Measurements from ENCODE around the gene CD320.

The CD320 gene

DNA sequence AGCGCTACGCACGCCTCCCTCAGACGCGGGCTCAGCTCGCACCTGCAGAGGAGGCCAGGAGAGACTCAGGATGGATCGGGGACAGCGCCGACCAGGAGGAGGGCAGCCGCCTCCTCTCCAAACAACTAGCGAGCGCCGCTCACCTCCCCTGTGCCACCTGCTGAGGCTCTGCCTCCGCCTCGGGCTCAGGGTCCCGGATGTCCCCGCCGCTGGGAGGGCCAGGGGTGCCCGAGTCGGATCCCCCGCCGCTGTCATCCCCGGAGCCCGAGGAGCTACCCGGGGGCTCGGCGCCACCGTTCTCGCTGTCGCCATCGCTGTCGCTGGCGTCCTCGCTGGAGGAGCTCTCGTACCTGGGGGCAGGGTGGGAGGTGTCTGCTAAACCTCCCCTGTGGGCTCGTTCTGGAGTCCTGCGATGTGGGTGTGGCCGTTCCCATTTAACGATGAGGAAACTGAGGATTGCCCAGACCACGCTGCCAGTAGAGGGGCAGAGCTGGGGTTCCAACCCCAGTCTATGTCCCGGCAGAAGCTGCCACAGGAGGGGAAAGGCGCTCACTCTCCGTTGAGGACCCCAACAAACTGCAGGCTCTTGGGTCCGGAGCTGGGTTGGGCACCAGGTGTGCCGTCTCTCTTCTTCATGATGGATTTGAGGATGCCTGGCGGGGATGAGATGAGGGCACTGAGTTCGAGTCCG lies 25.8 kb upstream of the CD320 start:
- Mint-ChIP-seq H3K9me3 (no peaks in the 10 kb centered on the region), H3K36me3 (ENCODE audit: low read depth) (no peaks in the 10 kb centered on the region), H3K27me3 (ENCODE audit: low read depth, poor library complexity) (peaks cover 89% of the 10 kb centered on the region), H3K4me1 (peaks cover 12% of the 10 kb centered on the region), H3K4me3 (peak overlapping the region; percentile 34), H3K27ac (no peak overlapping the region)
- no peak for DNase-seq
- TF ChIP-seq, protein P1, sequence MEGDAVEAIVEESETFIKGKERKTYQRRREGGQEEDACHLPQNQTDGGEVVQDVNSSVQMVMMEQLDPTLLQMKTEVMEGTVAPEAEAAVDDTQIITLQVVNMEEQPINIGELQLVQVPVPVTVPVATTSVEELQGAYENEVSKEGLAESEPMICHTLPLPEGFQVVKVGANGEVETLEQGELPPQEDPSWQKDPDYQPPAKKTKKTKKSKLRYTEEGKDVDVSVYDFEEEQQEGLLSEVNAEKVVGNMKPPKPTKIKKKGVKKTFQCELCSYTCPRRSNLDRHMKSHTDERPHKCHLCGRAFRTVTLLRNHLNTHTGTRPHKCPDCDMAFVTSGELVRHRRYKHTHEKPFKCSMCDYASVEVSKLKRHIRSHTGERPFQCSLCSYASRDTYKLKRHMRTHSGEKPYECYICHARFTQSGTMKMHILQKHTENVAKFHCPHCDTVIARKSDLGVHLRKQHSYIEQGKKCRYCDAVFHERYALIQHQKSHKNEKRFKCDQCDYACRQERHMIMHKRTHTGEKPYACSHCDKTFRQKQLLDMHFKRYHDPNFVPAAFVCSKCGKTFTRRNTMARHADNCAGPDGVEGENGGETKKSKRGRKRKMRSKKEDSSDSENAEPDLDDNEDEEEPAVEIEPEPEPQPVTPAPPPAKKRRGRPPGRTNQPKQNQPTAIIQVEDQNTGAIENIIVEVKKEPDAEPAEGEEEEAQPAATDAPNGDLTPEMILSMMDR (IDR thresholded peaks at IDR 0.05) = no peak

DNA sequence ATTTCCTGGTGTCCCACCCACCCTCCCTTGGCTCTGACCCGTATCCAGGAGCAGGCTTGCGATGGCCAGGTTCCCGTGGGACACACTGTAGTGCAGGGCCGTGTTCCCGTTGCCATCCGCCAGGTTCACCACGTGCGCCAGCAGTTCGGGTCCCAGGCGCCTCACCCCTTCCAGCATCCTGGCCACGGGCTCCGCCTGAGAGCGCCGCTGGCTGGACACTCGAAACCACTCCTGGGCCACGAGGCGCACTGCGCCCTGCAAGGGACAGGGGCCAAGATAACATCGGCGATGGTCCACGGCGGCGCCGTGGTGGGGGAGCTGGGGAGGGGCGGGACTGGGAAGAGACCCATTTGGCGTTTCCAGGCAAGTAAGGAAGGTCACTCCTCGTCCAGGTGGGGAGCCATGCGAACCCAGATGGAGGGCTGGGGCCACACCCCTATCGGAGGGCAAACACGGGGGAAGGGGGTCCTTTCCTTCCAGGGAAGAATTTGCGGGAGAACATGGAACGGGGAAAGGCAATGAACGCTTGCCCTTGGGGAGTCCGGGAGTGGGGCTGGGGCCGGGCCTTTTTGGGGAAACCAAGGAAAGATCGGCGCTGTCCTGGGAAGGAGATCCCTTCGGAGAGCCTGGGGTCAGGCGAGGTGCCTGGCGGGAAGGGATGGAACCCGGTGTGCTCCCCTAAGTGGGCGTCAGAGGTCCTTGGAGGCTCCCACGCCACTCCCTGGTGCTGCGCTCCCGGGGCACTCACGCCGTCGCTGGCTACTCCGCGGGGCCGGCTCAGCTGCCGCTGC lies 25.0 kb upstream of the CD320 start:
- peaks cover 89% of the 10 kb centered on the region for H3K27me3 Mint-ChIP-seq (ENCODE audit: low read depth, poor library complexity)

DNA sequence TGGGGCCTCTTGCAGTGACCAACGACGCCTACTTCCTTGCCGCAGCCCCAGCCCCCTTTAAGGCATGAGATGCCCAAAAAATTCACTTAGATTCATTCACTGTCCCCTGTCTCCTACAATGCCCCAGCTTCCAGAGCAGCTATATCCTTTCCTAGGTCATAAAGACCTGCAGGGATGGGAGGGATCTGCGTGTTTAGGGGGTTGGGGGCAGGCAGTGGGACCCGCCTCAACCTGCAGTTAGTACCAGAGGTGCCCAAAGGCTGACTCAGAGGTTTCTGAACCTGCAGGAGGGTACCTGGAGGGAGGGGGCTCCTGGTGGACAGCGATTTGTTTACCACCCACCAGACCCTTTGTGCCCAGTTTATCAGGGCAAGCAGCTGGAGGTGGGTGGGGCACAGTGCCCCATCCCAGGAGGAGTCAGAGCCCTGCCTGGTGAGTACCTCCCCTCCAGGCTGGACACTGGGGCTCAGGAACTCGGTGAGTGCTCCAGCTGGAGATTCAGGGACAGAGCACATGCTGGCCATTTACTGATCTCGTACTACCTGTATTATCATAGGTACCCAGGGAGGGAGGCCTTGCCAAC lies 23.2 kb upstream of the CD320 start:
- Mint-ChIP-seq H3K36me3 (ENCODE audit: low read depth) (no peaks in the 10 kb centered on the region), H3K27me3 (ENCODE audit: low read depth, poor library complexity) (peaks cover 90% of the 10 kb centered on the region), H3K4me3 (no peak overlapping the region), H3K4me1 (no peaks in the 10 kb centered on the region), H3K27ac (no peak overlapping the region), H3K9me3 (peaks cover 10% of the 10 kb centered on the region)
- no peak for DNase-seq
- TF ChIP-seq, protein P1 (IDR thresholded peaks at IDR 0.05) = no peak

More for the DNA sequence above, 25.0 kb upstream of the CD320 start:
- peak; percentile 52 for DNase-seq
- Mint-ChIP-seq H3K4me3 (peak overlapping the region; percentile 55), H3K36me3 (ENCODE audit: low read depth) (no peaks in the 10 kb centered on the region), H3K27ac (no peak overlapping the region), H3K4me1 (peaks cover 7% of the 10 kb centered on the region), H3K9me3 (peaks cover 1% of the 10 kb centered on the region)
- TF ChIP-seq, protein P1 (IDR thresholded peaks at IDR 0.05) = no peak

DNA sequence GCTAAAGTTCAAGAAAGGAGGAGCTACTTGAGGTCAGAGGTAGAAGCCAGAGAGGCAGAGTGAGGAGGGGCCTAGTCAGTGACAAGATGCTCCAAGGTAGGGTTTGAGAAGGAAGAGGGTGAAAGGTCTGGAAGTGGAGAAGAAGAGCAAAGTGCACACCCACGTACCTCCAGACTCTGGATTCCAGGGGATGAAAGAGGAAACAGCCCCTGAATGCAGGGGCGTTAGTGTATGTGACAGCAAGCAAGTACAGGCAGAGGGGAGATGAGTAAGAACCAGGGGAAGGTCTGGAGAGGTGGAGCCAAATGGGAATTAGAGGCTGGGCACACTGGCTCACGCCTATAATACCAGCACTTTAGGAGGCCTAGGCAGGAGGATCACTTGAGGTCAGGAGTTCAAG lies 21.8 kb upstream of the CD320 start:
- no peak for DNase-seq
- Mint-ChIP-seq H3K4me1 (no peaks in the 10 kb centered on the region), H3K4me3 (no peak overlapping the region), H3K9me3 (peaks cover 10% of the 10 kb centered on the region), H3K27me3 (ENCODE audit: low read depth, poor library complexity) (peaks cover 85% of the 10 kb centered on the region), H3K27ac (no peak overlapping the region), H3K36me3 (ENCODE audit: low read depth) (no peaks in the 10 kb centered on the region)
- TF ChIP-seq, protein P1 (IDR thresholded peaks at IDR 0.05) = no peak

DNA sequence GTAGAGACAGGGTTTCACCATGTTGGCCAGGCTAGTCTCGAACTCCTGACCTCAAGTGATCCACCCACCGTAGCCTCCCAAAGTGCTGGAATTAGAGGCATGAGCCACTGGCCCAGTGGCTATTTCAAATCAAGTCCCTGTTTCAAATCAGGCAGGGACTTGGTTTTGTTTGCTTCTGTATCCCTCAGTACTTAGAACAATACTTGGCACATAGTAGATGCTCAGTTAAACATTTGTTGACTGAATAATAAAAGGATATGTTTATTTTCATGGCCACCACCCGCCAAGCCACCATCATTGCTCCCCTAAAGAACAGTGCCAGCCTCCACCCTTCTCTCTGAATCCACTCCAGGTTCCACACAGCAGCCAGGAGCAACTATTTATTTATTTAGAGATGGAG lies 17.3 kb upstream of the CD320 start:
- Mint-ChIP-seq H3K27ac (no peak overlapping the region), H3K9me3 (peaks cover 10% of the 10 kb centered on the region), H3K27me3 (ENCODE audit: low read depth, poor library complexity) (peaks cover 44% of the 10 kb centered on the region), H3K4me1 (peaks cover 19% of the 10 kb centered on the region), H3K36me3 (ENCODE audit: low read depth) (no peaks in the 10 kb centered on the region), H3K4me3 (no peak overlapping the region)
- DNase-seq = no peak
- TF ChIP-seq, protein P1 (IDR thresholded peaks at IDR 0.05) = no peak

All from nephron progenitor cell (in vitro differentiated cells).